ENCODE data around the gene TRIM7.
"Not testable (repeated sequence)": the region's sequence is repeated elsewhere in the genome, so short reads cannot be mapped to it uniquely, and the experiment has no call there.

Gene TRIM7

DNA sequence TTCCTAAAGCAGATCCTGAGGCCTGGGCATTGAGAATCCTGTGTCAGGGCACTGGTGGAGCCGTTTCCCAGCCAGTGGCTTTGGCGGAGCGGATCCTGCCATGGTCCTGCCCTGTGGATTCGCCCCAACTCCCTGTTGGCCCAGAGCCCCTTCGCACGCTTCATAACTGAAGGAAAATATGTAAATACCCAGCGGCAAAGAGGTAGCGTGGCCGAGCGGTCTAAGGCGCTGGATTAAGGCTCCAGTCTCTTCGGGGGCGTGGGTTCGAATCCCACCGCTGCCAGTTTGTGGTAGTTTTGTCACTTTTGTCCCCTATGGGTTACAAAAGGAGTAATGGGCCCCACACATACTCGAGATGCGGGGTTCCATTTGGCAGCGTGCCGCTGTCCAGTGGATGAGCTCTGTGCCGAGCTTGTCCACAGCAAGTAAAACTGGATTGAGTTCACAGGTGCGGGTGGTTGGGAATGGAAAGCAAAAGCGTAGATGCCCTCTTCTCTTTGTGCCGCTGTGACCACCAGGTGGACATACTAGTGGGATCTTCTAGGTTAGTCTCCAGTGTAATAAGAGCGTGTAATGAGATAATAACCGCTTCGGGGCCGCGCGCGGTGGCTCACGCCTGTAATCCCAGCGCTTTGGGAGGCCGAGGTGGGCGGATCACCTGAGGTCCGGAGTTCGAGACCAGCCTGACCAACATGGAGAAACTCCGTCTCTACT lies 17.3 kb downstream of the TRIM7 start:
- Histone ChIP-seq H3K27me3 (ENCODE audit: control insufficient read depth, insufficient read depth, low read length) (no peaks in the 10 kb centered on the region), H3K4me1 (ENCODE audit: control insufficient read depth, insufficient read depth, low read length) (peaks cover 23% of the 10 kb centered on the region), H3K4me2 (ENCODE audit: low read length) (peak overlapping the region; percentile 79), H3K36me3 (ENCODE audit: insufficient read depth, low read length) (no peaks in the 10 kb centered on the region), H3K9me3 (replicated peaks; ENCODE audit: low read length) (no peaks in the 10 kb centered on the region), H3K9ac (ENCODE audit: low read depth, low read length) (no peak overlapping the region), H3K4me3 (ENCODE audit: low read length) (peak overlapping the region; percentile 65)

DNA sequence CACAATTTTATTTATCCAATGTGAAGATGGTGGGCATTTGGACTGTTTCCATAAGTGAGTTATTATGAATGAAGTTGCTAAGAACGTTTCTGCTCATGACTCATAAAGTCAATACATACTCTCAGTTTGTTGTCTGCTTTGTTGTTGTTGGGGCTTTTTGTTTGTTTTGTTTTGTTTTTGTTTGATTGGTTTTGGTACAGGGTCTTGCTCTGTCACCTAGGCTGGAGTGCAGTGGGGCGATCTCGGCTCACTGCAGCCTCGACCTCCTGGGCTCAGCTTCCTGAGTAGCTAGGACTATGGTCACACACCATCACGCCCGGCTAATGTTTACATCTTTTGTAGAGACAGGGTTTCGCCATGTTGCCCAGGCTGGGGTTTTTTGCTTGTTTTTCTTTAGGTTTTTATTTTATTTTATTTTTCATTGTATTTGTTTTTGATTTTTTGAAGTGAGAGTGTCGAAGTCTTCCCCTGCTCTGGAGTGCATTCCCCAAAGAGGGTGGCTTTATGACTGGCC lies 18.0 kb downstream of the TRIM7 start:
- Histone ChIP-seq H3K9ac (ENCODE audit: low read depth, low read length) (no peak overlapping the region), H3K27me3 (ENCODE audit: control insufficient read depth, insufficient read depth, low read length) (no peaks in the 10 kb centered on the region), H3K36me3 (ENCODE audit: insufficient read depth, low read length) (no peaks in the 10 kb centered on the region), H3K4me1 (ENCODE audit: control insufficient read depth, insufficient read depth, low read length) (peaks cover 18% of the 10 kb centered on the region), H3K4me2 (ENCODE audit: low read length) (peak overlapping the region; percentile 79), H3K9me3 (replicated peaks; ENCODE audit: low read length) (no peaks in the 10 kb centered on the region), H3K4me3 (ENCODE audit: low read length) (no peak overlapping the region)

GRCh38 chr5:181186022-181186421 lies 19.0 kb downstream of the TRIM7 start:
- H3K36me3 ChIP-seq (ENCODE audit: insufficient read depth, low read length), result no peaks in the 10 kb centered on the region
- H3K27me3 ChIP-seq (ENCODE audit: control insufficient read depth, insufficient read depth, low read length), result no peaks in the 10 kb centered on the region
- no peaks in the 10 kb centered on the region for H3K9me3 ChIP-seq (replicated peaks; ENCODE audit: low read length)
- H3K4me1 ChIP-seq (ENCODE audit: control insufficient read depth, insufficient read depth, low read length), result peaks cover 18% of the 10 kb centered on the region
- no peak overlapping the region for H3K4me2 ChIP-seq (ENCODE audit: low read length)
- H3K9ac ChIP-seq (ENCODE audit: low read depth, low read length), result no peak overlapping the region
- no peak overlapping the region for H3K4me3 ChIP-seq (ENCODE audit: low read length)

GRCh38 chr5:181185560-181185959 lies 19.4 kb downstream of the TRIM7 start:
- H3K9me3 ChIP-seq (replicated peaks; ENCODE audit: low read length), result no peaks in the 10 kb centered on the region
- peaks cover 16% of the 10 kb centered on the region for H3K4me1 ChIP-seq (ENCODE audit: control insufficient read depth, insufficient read depth, low read length)
- no peaks in the 10 kb centered on the region for H3K36me3 ChIP-seq (ENCODE audit: insufficient read depth, low read length)
- H3K4me2 ChIP-seq (ENCODE audit: low read length), result no peak overlapping the region
- peaks cover under 1% of the 10 kb centered on the region for H3K27me3 ChIP-seq (ENCODE audit: control insufficient read depth, insufficient read depth, low read length)
- no peak overlapping the region for H3K9ac ChIP-seq (ENCODE audit: low read depth, low read length)
- H3K4me3 ChIP-seq (ENCODE audit: low read length), result no peak overlapping the region

- Histone ChIP-seq H3K4me3 (ENCODE audit: low read length) (peak overlapping the region; percentile 81), H3K36me3 (ENCODE audit: insufficient read depth, low read length) (no peaks in the 10 kb centered on the region), H3K27me3 (ENCODE audit: control insufficient read depth, insufficient read depth, low read length) (peaks cover 5% of the 10 kb centered on the region), H3K9ac (ENCODE audit: low read depth, low read length) (peak overlapping the region; percentile 84), H3K9me3 (replicated peaks; ENCODE audit: low read length) (no peaks in the 10 kb centered on the region), H3K4me2 (ENCODE audit: low read length) (peak overlapping the region; percentile 83), H3K4me1 (ENCODE audit: control insufficient read depth, insufficient read depth, low read length) (peaks cover 10% of the 10 kb centered on the region)
Observed at GRCh38 chr5:181184845-181185216, 20.2 kb downstream of the TRIM7 start.

DNA sequence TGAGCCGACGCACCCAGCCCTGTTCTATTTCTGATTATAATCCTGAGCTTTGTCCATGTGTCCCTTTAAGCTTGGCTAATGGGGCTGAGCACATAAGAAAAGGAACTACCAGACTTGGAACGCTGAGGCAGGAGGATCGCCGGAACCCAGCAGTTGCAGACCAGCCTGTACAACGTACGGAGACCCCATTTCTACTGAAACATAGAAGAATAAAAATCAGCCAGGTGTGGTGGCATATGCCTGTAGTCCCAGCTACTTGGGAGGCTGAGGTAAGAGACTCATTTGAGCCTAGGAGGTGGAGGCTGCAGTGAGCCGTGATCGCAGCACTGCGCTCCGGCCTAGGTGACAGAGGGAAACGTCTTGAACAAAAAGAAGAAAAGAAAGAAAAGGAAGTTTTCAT lies 22.3 kb downstream of the TRIM7 start:
- Histone ChIP-seq H3K4me2 (ENCODE audit: low read length) (no peak overlapping the region), H3K9ac (ENCODE audit: low read depth, low read length) (no peak overlapping the region), H3K36me3 (ENCODE audit: insufficient read depth, low read length) (no peaks in the 10 kb centered on the region), H3K4me1 (ENCODE audit: control insufficient read depth, insufficient read depth, low read length) (peaks cover 7% of the 10 kb centered on the region), H3K27me3 (ENCODE audit: control insufficient read depth, insufficient read depth, low read length) (peaks cover 6% of the 10 kb centered on the region), H3K9me3 (replicated peaks; ENCODE audit: low read length) (no peaks in the 10 kb centered on the region), H3K4me3 (ENCODE audit: low read length) (no peak overlapping the region)

GRCh38 chr5:181181650-181182565 lies 23.1 kb downstream of the TRIM7 start:
- no peak overlapping the region for H3K4me3 ChIP-seq (ENCODE audit: low read length)
- H3K4me2 ChIP-seq (ENCODE audit: low read length), result no peak overlapping the region
- no peaks in the 10 kb centered on the region for H3K36me3 ChIP-seq (ENCODE audit: insufficient read depth, low read length)
- H3K4me1 ChIP-seq (ENCODE audit: control insufficient read depth, insufficient read depth, low read length), result peaks cover under 1% of the 10 kb centered on the region
- H3K9ac ChIP-seq (ENCODE audit: low read depth, low read length), result no peak overlapping the region
- H3K9me3 ChIP-seq (replicated peaks; ENCODE audit: low read length), result no peaks in the 10 kb centered on the region
- peaks cover 10% of the 10 kb centered on the region for H3K27me3 ChIP-seq (ENCODE audit: control insufficient read depth, insufficient read depth, low read length)

DNA sequence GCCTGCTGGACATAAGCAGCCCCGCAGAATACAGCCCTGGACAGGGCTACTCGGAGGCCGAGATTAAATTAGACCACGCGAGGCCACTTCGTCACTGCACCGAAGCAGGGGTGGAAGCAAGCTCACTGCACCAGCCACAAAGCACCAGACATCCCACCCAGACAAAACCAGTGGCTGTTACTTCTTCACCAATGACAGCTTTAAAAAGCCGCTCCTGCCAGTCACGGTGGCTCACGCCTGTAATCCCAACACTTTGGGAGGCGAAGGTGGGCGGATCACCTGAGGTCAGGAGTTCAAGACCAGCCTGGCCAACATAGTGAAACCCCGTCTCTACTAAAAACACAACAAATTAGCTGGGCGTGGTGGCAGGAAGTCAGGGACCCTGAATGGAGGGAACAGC lies 27.4 kb downstream of the TRIM7 start:
- not testable (repeated sequence) for H3K4me1 ChIP-seq (ENCODE audit: control insufficient read depth, insufficient read depth, low read length); H3K4me2 ChIP-seq (ENCODE audit: low read length); H3K4me3 ChIP-seq (ENCODE audit: low read length); H3K9ac ChIP-seq (ENCODE audit: low read depth, low read length); H3K36me3 ChIP-seq (ENCODE audit: insufficient read depth, low read length); H3K9me3 ChIP-seq (replicated peaks; ENCODE audit: low read length)
- H3K27me3 ChIP-seq (ENCODE audit: control insufficient read depth, insufficient read depth, low read length), result peaks cover 23% of the 10 kb centered on the region

DNA sequence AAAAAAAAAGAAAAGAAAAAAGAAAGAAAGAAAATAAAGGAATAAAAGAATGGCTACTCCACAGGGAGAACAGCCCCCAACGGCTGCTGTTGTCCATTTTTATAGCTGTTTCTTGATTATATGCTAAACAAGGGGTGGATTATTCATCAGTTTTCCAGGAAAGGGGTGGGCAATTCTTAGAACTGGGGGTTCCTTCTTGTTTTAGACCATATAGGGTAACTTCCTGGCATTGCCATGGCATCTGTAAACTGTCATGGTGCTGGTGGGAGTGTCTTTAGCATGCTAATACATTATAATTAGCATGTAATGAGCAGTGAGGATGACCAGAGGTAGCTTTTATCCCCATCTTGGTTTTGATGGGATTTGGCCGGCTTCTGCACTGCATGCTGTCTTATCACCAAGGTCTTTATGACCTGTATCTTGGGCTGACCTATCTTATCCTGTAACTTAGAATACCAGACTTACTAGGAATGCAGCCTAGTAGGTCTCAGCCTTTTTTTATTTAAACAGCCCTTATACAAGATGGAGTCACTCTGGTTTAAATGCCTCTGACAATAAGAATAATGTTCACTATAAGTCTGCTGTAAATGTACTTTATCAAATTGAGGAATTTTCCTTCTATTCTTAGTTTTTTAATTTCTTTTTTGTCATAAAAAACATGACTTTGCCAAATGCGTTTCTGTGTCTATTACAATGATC lies 28.6 kb downstream of the TRIM7 start:
- no peak overlapping the region for H3K4me2 ChIP-seq (ENCODE audit: low read length)
- no peak overlapping the region for H3K9ac ChIP-seq (ENCODE audit: low read depth, low read length)
- no peaks in the 10 kb centered on the region for H3K4me1 ChIP-seq (ENCODE audit: control insufficient read depth, insufficient read depth, low read length)
- no peaks in the 10 kb centered on the region for H3K9me3 ChIP-seq (replicated peaks; ENCODE audit: low read length)
- no peak overlapping the region for H3K4me3 ChIP-seq (ENCODE audit: low read length)
- peaks cover 26% of the 10 kb centered on the region for H3K27me3 ChIP-seq (ENCODE audit: control insufficient read depth, insufficient read depth, low read length)
- no peaks in the 10 kb centered on the region for H3K36me3 ChIP-seq (ENCODE audit: insufficient read depth, low read length)

GRCh38 chr5:181173420-181174342 lies 31.3 kb downstream of the TRIM7 start:
- Histone ChIP-seq H3K9ac (ENCODE audit: low read depth, low read length) (no peak overlapping the region), H3K4me1 (ENCODE audit: control insufficient read depth, insufficient read depth, low read length) (peaks cover 3% of the 10 kb centered on the region), H3K27me3 (ENCODE audit: control insufficient read depth, insufficient read depth, low read length) (peaks cover 37% of the 10 kb centered on the region), H3K4me2 (ENCODE audit: low read length) (peak overlapping the region; percentile 62), H3K36me3 (ENCODE audit: insufficient read depth, low read length) (no peaks in the 10 kb centered on the region), H3K9me3 (replicated peaks; ENCODE audit: low read length) (no peaks in the 10 kb centered on the region), H3K4me3 (ENCODE audit: low read length) (peak overlapping the region; percentile 29)
